Mucosa of stomach (tissue), 1 donor: ENCODE measurements around the gene ECT2.
"Not testable (repeated sequence)": the region's sequence is repeated elsewhere in the genome, so short reads cannot be mapped to it uniquely, and the experiment has no call there.

Source experiments
- H3K27me3 ChIP-seq: one replicate; pipeline ENCODE4 v1.7.0; 2013; ENCODE audit warnings: mild to moderate bottlenecking, low read length; ENCODE audit not compliant: control insufficient read depth, insufficient read depth
- H3K36me3 ChIP-seq: one replicate; pipeline ENCODE4 v1.7.0; 2013; ENCODE audit warnings: low read length; ENCODE audit not compliant: control insufficient read depth, insufficient read depth
- H3K4me1 ChIP-seq: one replicate; pipeline ENCODE4 v1.7.0; 2013; ENCODE audit warnings: mild to moderate bottlenecking, low read length; ENCODE audit not compliant: control insufficient read depth, insufficient read depth
- H3K4me3 ChIP-seq: one replicate; pipeline ENCODE4 v1.7.0; 2013; ENCODE audit warnings: low read length
- H3K9ac ChIP-seq: one replicate; pipeline ENCODE4 v1.7.0; 2013; ENCODE audit warnings: mild to moderate bottlenecking, low read length, moderate library complexity
- H3K9me3 ChIP-seq: one replicate; pipeline ENCODE4 v1.7.0; 2013; ENCODE audit warnings: mild to moderate bottlenecking, low read length, moderate library complexity; ENCODE audit not compliant: control insufficient read depth
- donor health status: Pancreatic carcinoma.

The ECT2 gene, protein sequence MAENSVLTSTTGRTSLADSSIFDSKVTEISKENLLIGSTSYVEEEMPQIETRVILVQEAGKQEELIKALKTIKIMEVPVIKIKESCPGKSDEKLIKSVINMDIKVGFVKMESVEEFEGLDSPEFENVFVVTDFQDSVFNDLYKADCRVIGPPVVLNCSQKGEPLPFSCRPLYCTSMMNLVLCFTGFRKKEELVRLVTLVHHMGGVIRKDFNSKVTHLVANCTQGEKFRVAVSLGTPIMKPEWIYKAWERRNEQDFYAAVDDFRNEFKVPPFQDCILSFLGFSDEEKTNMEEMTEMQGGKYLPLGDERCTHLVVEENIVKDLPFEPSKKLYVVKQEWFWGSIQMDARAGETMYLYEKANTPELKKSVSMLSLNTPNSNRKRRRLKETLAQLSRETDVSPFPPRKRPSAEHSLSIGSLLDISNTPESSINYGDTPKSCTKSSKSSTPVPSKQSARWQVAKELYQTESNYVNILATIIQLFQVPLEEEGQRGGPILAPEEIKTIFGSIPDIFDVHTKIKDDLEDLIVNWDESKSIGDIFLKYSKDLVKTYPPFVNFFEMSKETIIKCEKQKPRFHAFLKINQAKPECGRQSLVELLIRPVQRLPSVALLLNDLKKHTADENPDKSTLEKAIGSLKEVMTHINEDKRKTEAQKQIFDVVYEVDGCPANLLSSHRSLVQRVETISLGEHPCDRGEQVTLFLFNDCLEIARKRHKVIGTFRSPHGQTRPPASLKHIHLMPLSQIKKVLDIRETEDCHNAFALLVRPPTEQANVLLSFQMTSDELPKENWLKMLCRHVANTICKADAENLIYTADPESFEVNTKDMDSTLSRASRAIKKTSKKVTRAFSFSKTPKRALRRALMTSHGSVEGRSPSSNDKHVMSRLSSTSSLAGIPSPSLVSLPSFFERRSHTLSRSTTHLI

DNA sequence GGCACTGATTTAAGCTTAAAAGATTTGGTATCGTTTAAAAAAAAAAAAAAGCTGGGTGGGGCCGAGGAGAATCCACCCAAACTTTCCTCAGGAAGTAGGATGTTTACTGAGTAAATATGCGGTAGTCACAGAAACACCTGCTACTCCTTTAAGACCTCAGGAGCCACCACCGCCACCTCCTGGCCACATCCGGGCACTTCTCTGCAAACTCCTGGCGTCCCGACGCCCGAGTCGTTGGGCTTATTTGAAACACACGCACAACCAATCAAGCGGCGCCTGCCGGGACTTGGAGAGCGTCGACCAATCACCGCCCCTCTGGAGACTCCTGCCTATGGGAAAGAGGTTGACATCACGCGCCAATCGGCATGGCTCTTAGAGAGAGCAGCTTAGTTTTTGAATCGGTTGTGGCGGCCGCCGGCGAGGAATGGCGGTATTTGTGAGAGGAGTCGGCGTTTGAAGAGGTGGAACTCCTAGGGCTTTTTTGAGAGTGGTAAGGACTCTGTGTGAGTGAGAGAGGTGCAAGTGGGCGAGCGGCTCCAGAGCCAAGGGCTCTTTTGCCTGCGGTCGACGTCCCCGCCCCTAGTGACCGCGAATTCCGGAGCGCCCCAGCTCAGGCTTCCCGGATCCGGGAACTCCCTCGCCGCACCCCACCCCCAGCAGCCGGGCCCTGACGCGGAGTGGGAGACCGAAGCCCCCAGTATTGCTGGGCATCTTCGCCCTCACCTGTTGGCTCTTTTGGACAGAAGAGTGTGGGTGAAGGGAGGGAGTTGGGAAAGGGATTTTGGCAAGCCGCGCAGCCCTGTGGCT lies at the start of gene ECT2:
Gene ECT2, plus strand, starts transcription at position 359 of the 807 bp plus-strand sequence. CDS start 3,805 bp downstream, outside the sequence.
- Histone ChIP-seq H3K4me3 (peak within 1 kb of the TSS; percentile 44), H3K4me1 (peaks cover 8% of the 10 kb centered on the region), H3K9ac (peak within 1 kb of the TSS; percentile 89), H3K9me3 (no peaks in the 10 kb centered on the region), H3K27me3 (no peaks in the 10 kb centered on the region), H3K36me3 (no peaks in the 10 kb centered on the region)

- no peaks in the 10 kb centered on the region for H3K36me3 ChIP-seq
- H3K9ac ChIP-seq, result no peak overlapping the region
- H3K27me3 ChIP-seq, result no peaks in the 10 kb centered on the region
- H3K4me1 ChIP-seq, result peaks cover 35% of the 10 kb centered on the region
- no peaks in the 10 kb centered on the region for H3K9me3 ChIP-seq
- no peak overlapping the region for H3K4me3 ChIP-seq
Observed at GRCh38 chr3:172700936-172701455, 49.5 kb upstream of the ECT2 start.

DNA sequence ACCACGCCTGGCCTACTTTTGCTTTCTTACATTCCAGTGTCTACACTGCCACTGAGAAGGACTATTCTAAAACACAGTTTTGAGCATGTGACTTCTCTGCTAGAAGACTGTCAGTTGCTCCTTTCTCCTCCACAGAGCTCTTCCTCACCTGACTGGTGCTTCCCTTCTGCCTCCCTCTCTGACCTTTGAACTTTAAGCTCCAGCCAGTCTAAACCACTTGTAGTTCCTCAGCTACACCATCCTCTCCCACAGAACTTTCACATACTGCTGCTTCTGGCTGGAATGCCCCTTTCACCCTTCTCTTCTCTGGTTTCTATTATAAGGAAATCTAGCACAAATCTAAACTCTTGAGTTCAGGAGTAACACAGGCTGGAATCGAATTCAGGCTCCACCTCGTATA lies 48.8 kb upstream of the ECT2 start:
- H3K4me1 ChIP-seq, result peaks cover 29% of the 10 kb centered on the region

DNA sequence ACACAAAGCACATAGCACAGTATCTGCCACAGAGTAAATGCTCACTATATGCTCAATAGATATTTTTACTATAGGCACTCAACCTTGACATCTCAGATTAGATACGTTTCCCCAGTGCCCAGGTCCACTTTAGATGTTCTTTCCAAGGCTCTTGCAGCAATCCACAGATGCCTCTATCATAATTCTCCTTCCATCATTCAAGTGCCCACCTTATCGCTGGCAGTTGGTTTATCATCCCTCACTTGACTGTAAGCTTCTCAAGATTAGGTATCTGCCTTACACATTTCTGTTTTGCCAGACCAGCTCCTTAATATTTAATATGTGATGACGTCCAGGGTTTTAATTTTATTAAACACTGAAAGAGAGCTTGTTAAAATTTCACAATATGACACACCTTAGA lies 48.3 kb upstream of the ECT2 start:
- Histone ChIP-seq H3K4me1 (peaks cover 29% of the 10 kb centered on the region), H3K36me3 (no peaks in the 10 kb centered on the region), H3K4me3 (no peak overlapping the region), H3K27me3 (no peaks in the 10 kb centered on the region), H3K9me3 (no peaks in the 10 kb centered on the region), H3K9ac (no peak overlapping the region)

More for the DNA sequence above, 48.8 kb upstream of the ECT2 start:
- no peak overlapping the region for H3K4me3 ChIP-seq
- no peaks in the 10 kb centered on the region for H3K27me3 ChIP-seq
- no peaks in the 10 kb centered on the region for H3K9me3 ChIP-seq
- no peaks in the 10 kb centered on the region for H3K36me3 ChIP-seq
- no peak overlapping the region for H3K9ac ChIP-seq

DNA sequence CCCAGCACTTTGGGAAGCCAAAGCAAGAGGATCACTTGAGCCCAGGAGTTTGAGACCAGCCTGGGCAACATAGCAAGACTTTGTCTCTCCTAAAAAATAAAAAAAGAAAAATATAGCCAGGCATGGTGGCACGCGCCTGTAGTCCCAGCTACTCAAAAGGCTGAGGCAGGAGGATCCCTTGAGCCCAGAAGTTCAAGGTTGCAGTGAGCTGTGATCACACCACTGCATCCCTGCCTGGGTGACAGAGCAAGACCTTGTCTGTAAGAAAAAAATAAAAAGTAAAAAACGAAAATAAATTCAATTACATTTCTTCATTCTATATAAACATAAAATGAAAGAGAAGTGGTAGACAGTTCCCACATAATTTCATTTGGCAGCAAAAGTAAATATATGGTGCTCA lies 47.8 kb upstream of the ECT2 start:
- H3K4me3 ChIP-seq, H3K27me3 ChIP-seq, H3K9me3 ChIP-seq, H3K9ac ChIP-seq, H3K36me3 ChIP-seq: not testable (repeated sequence)
- peaks cover 29% of the 10 kb centered on the region for H3K4me1 ChIP-seq

DNA sequence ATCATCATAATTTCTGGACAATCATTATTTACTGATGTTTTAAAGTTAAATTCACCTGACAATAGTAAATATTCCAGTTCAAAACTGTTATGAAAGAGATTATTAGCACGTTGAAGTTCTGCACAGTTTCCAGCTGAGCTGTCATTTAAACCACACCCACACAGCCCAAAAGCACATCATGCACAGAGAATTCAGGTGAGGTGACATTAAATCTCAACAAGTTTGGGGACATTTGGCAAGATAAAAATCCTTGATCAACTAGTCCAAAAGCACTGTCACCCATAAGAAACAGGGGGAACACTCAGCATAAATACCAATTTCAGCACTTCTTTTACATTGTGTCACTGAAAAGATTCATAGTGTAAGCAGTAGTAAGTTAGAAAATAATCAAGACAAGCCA lies 46.5 kb upstream of the ECT2 start:
- no peaks in the 10 kb centered on the region for H3K9me3 ChIP-seq
- H3K4me3 ChIP-seq, result no peak overlapping the region
- H3K9ac ChIP-seq, result no peak overlapping the region
- H3K27me3 ChIP-seq, result no peaks in the 10 kb centered on the region
- no peaks in the 10 kb centered on the region for H3K36me3 ChIP-seq
- H3K4me1 ChIP-seq, result peaks cover 30% of the 10 kb centered on the region

DNA sequence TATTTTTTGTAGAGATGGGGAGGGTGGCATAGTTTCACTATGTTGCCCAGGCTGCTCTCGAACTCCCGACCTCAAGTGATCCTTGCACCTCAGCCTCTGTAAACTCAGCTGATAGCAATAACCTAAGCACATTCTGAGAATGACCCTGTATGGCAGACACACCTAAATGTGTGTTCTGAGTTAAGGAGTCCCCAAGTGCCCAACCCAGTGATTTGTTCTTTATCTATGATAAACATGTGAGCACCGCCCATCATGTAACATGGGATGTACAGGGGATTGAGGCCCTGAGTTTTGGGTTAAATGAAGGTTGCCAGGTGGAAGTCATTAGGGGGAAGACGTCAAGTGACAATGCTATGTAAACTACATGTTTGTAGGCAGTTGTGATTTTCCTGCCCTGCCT lies 45.4 kb upstream of the ECT2 start:
- Histone ChIP-seq H3K9ac (no peak overlapping the region), H3K27me3 (no peaks in the 10 kb centered on the region), H3K4me3 (no peak overlapping the region)

GRCh38 chr3:172707030-172707429 lies 43.5 kb upstream of the ECT2 start:
- Histone ChIP-seq H3K36me3 (no peaks in the 10 kb centered on the region), H3K27me3 (no peaks in the 10 kb centered on the region), H3K4me1 (peaks cover 32% of the 10 kb centered on the region), H3K9me3 (no peaks in the 10 kb centered on the region), H3K4me3 (no peak overlapping the region), H3K9ac (no peak overlapping the region)

More for the DNA sequence above, 45.4 kb upstream of the ECT2 start:
- Histone ChIP-seq H3K36me3 (no peaks in the 10 kb centered on the region), H3K9me3 (no peaks in the 10 kb centered on the region), H3K4me1 (peaks cover 37% of the 10 kb centered on the region)

DNA sequence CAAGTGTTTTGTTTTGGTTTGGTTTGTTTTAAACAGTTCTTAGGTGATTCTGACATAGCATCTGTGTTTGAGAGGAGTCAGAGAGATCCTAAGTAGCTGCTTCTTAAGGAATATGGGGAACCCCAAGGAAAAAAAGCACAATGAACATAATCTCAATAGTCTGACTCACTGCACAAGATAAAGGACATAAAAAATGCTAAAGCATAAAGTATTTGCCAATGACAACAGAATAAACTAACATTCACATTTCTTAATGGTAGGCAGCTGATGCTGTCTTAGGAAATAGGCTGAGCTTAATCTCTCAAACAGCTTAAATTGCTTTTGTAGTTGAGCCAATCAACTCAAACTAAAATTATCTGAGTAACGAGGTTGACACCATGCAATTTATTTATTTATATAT lies 42.6 kb upstream of the ECT2 start:
- no peak overlapping the region for H3K9ac ChIP-seq
- H3K27me3 ChIP-seq, result no peaks in the 10 kb centered on the region
- H3K36me3 ChIP-seq, result no peaks in the 10 kb centered on the region
- H3K4me3 ChIP-seq, result no peak overlapping the region
- peaks cover 32% of the 10 kb centered on the region for H3K4me1 ChIP-seq
- H3K9me3 ChIP-seq, result no peaks in the 10 kb centered on the region

GRCh38 chr3:172708921-172709773 lies 41.4 kb upstream of the ECT2 start:
- Histone ChIP-seq H3K4me1 (peaks cover 28% of the 10 kb centered on the region), H3K9ac (peak overlapping the region; percentile 76), H3K4me3 (peak overlapping the region; percentile 79), H3K36me3 (no peaks in the 10 kb centered on the region), H3K9me3 (no peaks in the 10 kb centered on the region), H3K27me3 (no peaks in the 10 kb centered on the region)
